Fibroblast of mammary gland (primary cell): ENCODE data around the gene KIF16B.

Experiments used
- DNase-seq: peaks from one replicate; pipeline ENCODE4 v3.0.0-alpha.2; 2010; ENCODE audit warnings: low read depth
- H3K4me3 ChIP-seq: 2 replicates; pipeline ENCODE4 v1.5.1; 2011; ENCODE audit warnings: low read depth, mild to moderate bottlenecking, low read length, moderate library complexity; ENCODE audit not compliant: control insufficient read depth
- TF ChIP-seq, protein P1 (sequence below): conservative IDR thresholded peaks from 2 replicates; pipeline ENCODE4 v1.5.1; 2011; ENCODE audit warnings: low read depth, low read length, inconsistent platforms; ENCODE audit not compliant: control insufficient read depth, insufficient read depth

Gene KIF16B

DNA sequence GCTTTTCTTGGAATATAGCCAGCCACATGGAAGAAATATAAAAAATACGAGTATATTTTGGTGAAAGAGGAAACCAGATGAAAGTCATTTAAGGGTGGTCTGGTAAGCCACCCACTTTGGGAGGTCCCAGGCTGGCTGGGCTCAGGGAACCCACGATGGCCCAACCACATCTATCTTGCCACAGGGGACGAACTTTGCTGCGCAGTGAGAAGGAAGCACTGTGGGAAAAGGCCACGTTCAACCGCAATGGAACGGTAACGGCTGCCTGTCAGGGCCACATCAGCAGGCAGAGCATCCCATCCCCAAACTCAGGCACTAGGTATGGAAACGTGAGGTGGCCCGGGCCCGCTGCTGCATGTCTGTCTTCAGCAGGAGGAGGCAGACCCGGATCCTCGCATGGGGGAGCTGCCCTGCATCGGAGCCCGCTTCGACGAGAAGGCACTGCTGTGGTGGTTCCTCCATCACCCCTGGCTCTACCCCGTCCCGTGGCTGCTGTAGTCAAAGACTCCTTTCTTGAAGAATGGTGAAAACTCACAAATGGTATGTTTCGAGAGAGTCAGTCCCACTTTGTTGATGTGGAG lies 300.4 kb downstream of the KIF16B start:
- H3K4me3 ChIP-seq, result no peak overlapping the region
- DNase-seq, result no peak
- TF ChIP-seq, protein P1, sequence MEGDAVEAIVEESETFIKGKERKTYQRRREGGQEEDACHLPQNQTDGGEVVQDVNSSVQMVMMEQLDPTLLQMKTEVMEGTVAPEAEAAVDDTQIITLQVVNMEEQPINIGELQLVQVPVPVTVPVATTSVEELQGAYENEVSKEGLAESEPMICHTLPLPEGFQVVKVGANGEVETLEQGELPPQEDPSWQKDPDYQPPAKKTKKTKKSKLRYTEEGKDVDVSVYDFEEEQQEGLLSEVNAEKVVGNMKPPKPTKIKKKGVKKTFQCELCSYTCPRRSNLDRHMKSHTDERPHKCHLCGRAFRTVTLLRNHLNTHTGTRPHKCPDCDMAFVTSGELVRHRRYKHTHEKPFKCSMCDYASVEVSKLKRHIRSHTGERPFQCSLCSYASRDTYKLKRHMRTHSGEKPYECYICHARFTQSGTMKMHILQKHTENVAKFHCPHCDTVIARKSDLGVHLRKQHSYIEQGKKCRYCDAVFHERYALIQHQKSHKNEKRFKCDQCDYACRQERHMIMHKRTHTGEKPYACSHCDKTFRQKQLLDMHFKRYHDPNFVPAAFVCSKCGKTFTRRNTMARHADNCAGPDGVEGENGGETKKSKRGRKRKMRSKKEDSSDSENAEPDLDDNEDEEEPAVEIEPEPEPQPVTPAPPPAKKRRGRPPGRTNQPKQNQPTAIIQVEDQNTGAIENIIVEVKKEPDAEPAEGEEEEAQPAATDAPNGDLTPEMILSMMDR, result no peak

DNA sequence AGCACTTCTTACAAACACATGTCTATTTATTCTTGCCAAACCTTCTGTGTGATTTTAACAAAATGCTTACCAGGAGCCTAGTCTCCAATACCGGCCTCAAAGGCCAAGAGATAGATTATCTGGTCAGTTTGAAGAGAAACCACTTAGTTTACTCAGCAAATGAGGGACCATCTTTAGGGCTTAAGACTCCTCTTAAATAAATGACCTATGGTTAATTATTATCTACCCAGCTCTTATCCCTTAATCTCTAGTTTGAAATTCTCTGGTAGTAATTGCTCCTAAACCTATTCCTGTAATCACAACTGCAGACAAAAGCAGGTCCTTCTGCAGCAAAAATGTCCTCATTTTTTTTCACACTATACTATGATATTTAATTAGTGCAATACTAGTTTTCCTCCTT lies 301.8 kb downstream of the KIF16B start:
- no peak for DNase-seq
- no peak overlapping the region for H3K4me3 ChIP-seq
- TF ChIP-seq, protein P1, result no peak

DNA sequence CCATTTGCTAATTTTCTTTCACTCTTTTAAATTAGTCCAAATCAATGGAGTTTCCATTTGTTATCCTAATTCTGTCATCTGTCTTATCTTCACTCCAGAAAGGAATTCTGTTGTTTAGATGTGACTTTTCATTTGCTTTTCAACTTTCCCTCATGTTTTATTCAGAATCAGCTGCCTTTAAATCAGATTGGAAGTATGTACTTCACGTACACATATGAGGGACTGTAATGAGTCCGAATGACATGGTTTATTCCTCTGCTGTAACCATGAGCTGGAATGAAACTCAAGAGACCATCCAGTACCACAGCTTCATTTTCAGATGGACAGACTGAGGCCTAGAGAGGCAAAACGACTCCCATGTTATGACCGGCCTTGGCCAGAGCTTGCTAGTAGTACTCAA lies 302.3 kb downstream of the KIF16B start:
- DNase-seq, result no peak
- H3K4me3 ChIP-seq, result no peak overlapping the region
- TF ChIP-seq, protein P1, result no peak

DNA sequence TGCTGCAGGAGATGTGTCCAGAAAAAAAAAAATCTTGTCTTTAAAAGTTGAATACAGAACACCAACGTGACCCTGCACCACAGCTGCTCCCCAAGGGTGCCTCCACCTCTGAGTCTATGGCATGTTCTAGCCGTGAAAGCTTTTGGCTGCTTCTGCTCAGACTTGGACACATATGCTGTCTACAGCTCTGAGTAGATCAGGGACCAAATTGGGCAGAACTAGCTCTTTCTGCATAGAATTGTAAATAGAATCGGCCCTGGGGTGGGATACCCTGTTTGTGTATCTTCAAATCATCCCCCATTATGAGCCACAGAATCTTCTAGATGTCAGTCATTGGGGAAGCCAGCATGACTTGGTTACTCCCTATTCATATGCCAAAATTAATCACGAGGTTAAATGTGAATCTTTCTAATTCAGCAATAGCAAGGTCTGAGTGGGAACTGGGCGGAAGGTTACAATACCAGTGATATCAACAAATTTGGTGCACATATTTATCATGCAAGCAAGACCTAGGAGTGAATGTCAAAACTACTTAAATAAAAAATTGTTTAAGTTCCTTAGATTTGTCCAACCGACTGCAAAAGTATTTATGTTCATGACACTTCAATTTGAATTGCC lies 302.8 kb downstream of the KIF16B start:
- TF ChIP-seq, protein P1, result no peak
- no peak overlapping the region for H3K4me3 ChIP-seq
- DNase-seq, result no peak

DNA sequence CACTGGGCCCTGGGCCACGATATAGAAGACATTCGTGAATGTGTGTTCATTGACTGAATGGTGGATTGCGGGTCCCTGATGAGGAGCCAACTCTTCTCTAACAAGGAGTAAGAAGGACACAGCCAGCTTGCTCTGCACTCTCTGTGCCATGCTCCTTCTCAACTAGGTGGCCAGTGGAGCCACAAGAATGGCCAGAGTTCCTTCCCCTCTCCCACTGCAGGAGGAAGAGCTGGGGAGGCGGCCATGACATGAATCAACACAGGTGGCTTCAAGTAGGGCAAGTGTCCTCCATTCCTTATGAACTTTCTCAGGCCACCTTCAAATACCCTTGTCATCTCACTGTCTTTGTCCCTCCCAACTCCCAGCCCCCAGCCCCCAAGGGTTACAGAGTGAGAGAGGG lies 305.7 kb downstream of the KIF16B start:
- no peak for DNase-seq
- H3K4me3 ChIP-seq, result no peak overlapping the region
- TF ChIP-seq, protein P1, result no peak

DNA sequence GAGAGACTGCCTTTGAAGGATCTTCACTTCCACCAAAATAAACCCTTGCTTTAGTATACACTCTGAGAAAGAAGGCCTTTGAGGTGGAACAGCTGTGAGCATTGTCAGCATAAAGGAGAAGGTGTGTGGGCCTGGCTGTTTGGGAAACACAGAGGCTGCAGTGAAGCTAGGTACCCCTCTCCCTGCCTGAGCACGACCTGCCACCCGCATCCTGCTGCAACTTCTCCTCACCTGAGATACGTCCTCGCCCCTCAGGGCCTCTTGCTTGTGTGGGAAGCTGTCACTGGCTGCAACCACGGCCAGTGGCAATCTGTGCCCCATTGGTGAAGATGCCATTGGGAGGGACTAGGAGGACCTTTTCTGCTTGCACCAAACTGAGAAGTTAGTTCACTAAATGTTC lies 307.9 kb downstream of the KIF16B start:
- DNase-seq, result no peak
- no peak overlapping the region for H3K4me3 ChIP-seq
- TF ChIP-seq, protein P1, result no peak
